H1 (cell line): ENCODE results near the gene CIROP. TPM values are rescaled to one million over a fixed set of nuclear protein-coding genes. Genes with fewer than 3 reads are reported as not detected.

Experiments
- CTCF ChIA-PET: fragments of 300-600 bp; sonication (Branson Sonifier 250); formaldehyde crosslinking; loops from one replicate; lab custom pipeline; 2021; ENCODE audit not compliant: partially characterized antibody; lab: Charles Lee
- POLR2A ChIA-PET: fragments of 300-600 bp; sonication (Branson Sonifier 250); formaldehyde crosslinking; loops from one replicate; lab custom pipeline; 2021; ENCODE audit warnings: inconsistent platforms; ENCODE audit not compliant: partially characterized antibody; lab: Charles Lee
- DNase-seq, 2 experiments: peaks; one replicate each; pipeline versions ENCODE4 v3.0.0 to v3.0.0-alpha.2; 2010 to 2022; ENCODE audit warnings: low spot score in 2 of 2, low read depth in 1 of 2, mixed read lengths in 1 of 2
- FAIRE-seq: peaks from 2 replicates; lab custom pipeline; 2011; peaks lifted over from hg19 to GRCh38; lab: Jason Lieb, UNC
- H2AFZ ChIP-seq: 2 replicates; pipeline ENCODE4 v1.8.1; 2012; ENCODE audit warnings: low read length, inconsistent platforms
- H2AK5ac ChIP-seq: 2 replicates; pipeline ENCODE4 v1.6.1; 2013; ENCODE audit warnings: low read depth, low read length
- H2BK120ac ChIP-seq: replicated peaks from 2 replicates; pipeline ENCODE3; 2013; ENCODE audit warnings: low read depth, low read length, inconsistent platforms
- H2BK12ac ChIP-seq: 2 replicates; pipeline ENCODE4 v1.6.1; 2013; ENCODE audit warnings: low read depth, low read length
- H2BK15ac ChIP-seq: 2 replicates; pipeline ENCODE4 v1.6.1; 2013; ENCODE audit warnings: low read length
- H2BK20ac ChIP-seq: 2 replicates; pipeline ENCODE4 v1.6.1; 2013; ENCODE audit warnings: low read length
- H2BK5ac ChIP-seq: 2 replicates; pipeline ENCODE4 v1.6.1; 2013; ENCODE audit warnings: low read depth, low read length
- H3K14ac ChIP-seq: 2 replicates; pipeline ENCODE4 v1.6.1; 2013; ENCODE audit warnings: inconsistent platforms; ENCODE audit not compliant: insufficient read length
- H3K18ac ChIP-seq: 2 replicates; pipeline ENCODE4 v1.6.1; 2013; ENCODE audit warnings: low read length; ENCODE audit errors: extremely low read depth
- H3K23ac ChIP-seq: 2 replicates; pipeline ENCODE4 v1.6.1; 2013; ENCODE audit warnings: inconsistent platforms; ENCODE audit not compliant: insufficient read length
- H3K23me2 ChIP-seq: 2 replicates; pipeline ENCODE4 v1.6.1; 2013; ENCODE audit warnings: low read depth, low read length
- H3K27ac ChIP-seq: 2 replicates; pipeline ENCODE4 v1.6.1; 2011; ENCODE audit warnings: low read depth, low read length, inconsistent platforms
- H3K27me3 ChIP-seq, 4 experiments: replicated peaks in 1 of 4; 1 replicate in 1 of 4; 2 replicates in 3 of 4; pipeline versions ENCODE4 v1.6.1 to v1.8.1; 2011 to 2013; ENCODE audit warnings: low read length in 3 of 4, mild to moderate bottlenecking in 3 of 4, inconsistent platforms in 2 of 4, mixed read lengths in 2 of 4, moderate library complexity in 1 of 4; ENCODE audit not compliant: control insufficient read depth in 3 of 4, insufficient read depth in 3 of 4; ENCODE audit errors: extremely low read depth in 1 of 4
- H3K36me3 ChIP-seq, 4 experiments: 2 replicates each; pipeline versions ENCODE4 v1.6.1 to v1.8.1; 2011 to 2013; ENCODE audit warnings: mild to moderate bottlenecking in 4 of 4, low read length in 3 of 4, moderate library complexity in 2 of 4, control low read depth in 1 of 4, inconsistent platforms in 1 of 4; ENCODE audit not compliant: insufficient read depth in 4 of 4, control insufficient read depth in 2 of 4
- H3K4ac ChIP-seq: replicated peaks from 2 replicates; pipeline ENCODE3; 2013; ENCODE audit warnings: low read length, low read depth, mixed read lengths, inconsistent platforms; ENCODE audit not compliant: insufficient read length
- H3K4me1 ChIP-seq, 4 experiments: replicated peaks in 1 of 4; 1 replicate in 1 of 4; 2 replicates in 3 of 4; pipeline versions ENCODE4 v1.6.1 to v1.8.1; 2011 to 2013; ENCODE audit warnings: low read length in 3 of 4, inconsistent platforms in 2 of 4, mixed read lengths in 1 of 4; ENCODE audit not compliant: insufficient read depth in 4 of 4, control insufficient read depth in 3 of 4
- H3K4me2 ChIP-seq, 2 experiments: 2 replicates each; pipeline versions ENCODE4 v1.6.1 to v1.8.1; 2011 to 2013; ENCODE audit warnings: low read depth in 2 of 2, low read length in 2 of 2, control low read depth in 1 of 2, inconsistent platforms in 1 of 2, mild to moderate bottlenecking in 1 of 2; ENCODE audit not compliant: insufficient read depth in 1 of 2
- H3K4me3 ChIP-seq, 4 experiments: fragments of 200-600, 300-600 bp in 1 of 4; sonication (generic), shearing (Covaris generic), sonication (Bioruptor Twin) in 1 of 4; 2 replicates each; pipeline versions ENCODE4 v1.5.1 to v1.8.1; 2011 to 2016; ENCODE audit warnings: low read length in 4 of 4, low read depth in 3 of 4, control low read depth in 2 of 4, inconsistent platforms in 2 of 4, mild to moderate bottlenecking in 2 of 4, mixed read lengths in 1 of 4, moderate library complexity in 1 of 4; ENCODE audit not compliant: insufficient read depth in 2 of 4; ENCODE audit errors: extremely low read depth in 1 of 4
- H3K56ac ChIP-seq: replicated peaks from 2 replicates; pipeline ENCODE3; 2013; ENCODE audit warnings: low read depth, mild to moderate bottlenecking, mixed read lengths, low read length, inconsistent platforms; ENCODE audit not compliant: insufficient read length
- H3K79me1 ChIP-seq: 2 replicates; pipeline ENCODE4 v1.6.1; 2013; ENCODE audit warnings: low read depth, low read length, control low read depth
- H3K79me2 ChIP-seq, 2 experiments: 2 replicates each; pipeline versions ENCODE4 v1.6.1 to v1.8.1; 2012 to 2013; ENCODE audit warnings: low read length in 2 of 2, mild to moderate bottlenecking in 2 of 2, inconsistent platforms in 1 of 2; ENCODE audit not compliant: insufficient read depth in 2 of 2, control insufficient read depth in 1 of 2
- H3K9ac ChIP-seq, 4 experiments: replicated peaks in 1 of 4; 1 replicate in 1 of 4; 2 replicates in 3 of 4; pipeline versions ENCODE4 v1.6.1 to v1.8.1; 2011 to 2013; ENCODE audit warnings: low read depth in 3 of 4, low read length in 3 of 4, control low read depth in 2 of 4, mild to moderate bottlenecking in 2 of 4, moderate library complexity in 2 of 4, inconsistent platforms in 1 of 4; ENCODE audit errors: extremely low read depth in 1 of 4
- H3K9me3 ChIP-seq, 2 experiments: 2 replicates each; pipeline versions ENCODE4 v1.6.1 to v1.8.1; 2012 to 2013; ENCODE audit warnings: mild to moderate bottlenecking in 2 of 2, moderate library complexity in 2 of 2, control low read depth in 1 of 2, inconsistent platforms in 1 of 2, low read depth in 1 of 2, low read length in 1 of 2, mixed read lengths in 1 of 2; ENCODE audit not compliant: insufficient read depth in 2 of 2
- H4K20me1 ChIP-seq, 2 experiments: replicated peaks in 1 of 2; 2 replicates each; pipeline versions ENCODE3 to v1.8.1; 2011 to 2013; ENCODE audit warnings: inconsistent platforms in 2 of 2, low read length in 2 of 2, mild to moderate bottlenecking in 1 of 2; ENCODE audit not compliant: insufficient read depth in 2 of 2, control insufficient read depth in 1 of 2
- H4K5ac ChIP-seq: 2 replicates; pipeline ENCODE4 v1.6.1; 2013; ENCODE audit warnings: low read length, low read depth, mixed read lengths, inconsistent platforms; ENCODE audit not compliant: insufficient read length
- H4K8ac ChIP-seq: 2 replicates; pipeline ENCODE4 v1.8.0; 2013; ENCODE audit warnings: mild to moderate bottlenecking, moderate library complexity, low read length, inconsistent platforms; ENCODE audit not compliant: insufficient read depth; ENCODE audit errors: extremely low read depth
- H4K91ac ChIP-seq: replicated peaks from 2 replicates; pipeline ENCODE3; 2013; ENCODE audit warnings: low read length, mixed read lengths, inconsistent platforms; ENCODE audit not compliant: insufficient read length
- ASH2L ChIP-seq: fragments of 200-600, 300-600 bp; sonication (generic); IDR thresholded peaks from one replicate; pipeline ENCODE4 v1.7.1; 2017; ENCODE audit warnings: low read length
- CHD1 ChIP-seq: IDR thresholded peaks from 2 replicates; pipeline ENCODE4 v1.6.1; 2012; ENCODE audit warnings: low read depth, low read length, improper control_type of control experiment
- CREB1 ChIP-seq: IDR thresholded peaks from 2 replicates; pipeline ENCODE4 v1.6.1; 2012; ENCODE audit warnings: inconsistent platforms
- FOSL1 ChIP-seq: IDR thresholded peaks from 2 replicates; pipeline ENCODE4 v1.6.1; 2011; ENCODE audit warnings: mild to moderate bottlenecking, low read depth, low read length, moderate library complexity; ENCODE audit not compliant: insufficient read depth
- JUND ChIP-seq: IDR thresholded peaks from 2 replicates; pipeline ENCODE4 v1.6.1; 2011; ENCODE audit warnings: mild to moderate bottlenecking, improper control_type of control experiment, low read length
- KDM4A ChIP-seq: IDR thresholded peaks from one replicate; pipeline ENCODE4 v1.7.1; 2012; ENCODE audit warnings: low read depth, mild to moderate bottlenecking, moderate library complexity, low read length, inconsistent platforms; ENCODE audit not compliant: severe bottlenecking
- NRF1 ChIP-seq: IDR thresholded peaks from 2 replicates; pipeline ENCODE4 v1.6.1; 2011; ENCODE audit warnings: mild to moderate bottlenecking, low read depth, low read length, improper control_type of control experiment
- RBBP5 ChIP-seq: IDR thresholded peaks from 2 replicates; pipeline ENCODE4 v1.7.1; 2012; ENCODE audit warnings: low read depth, mild to moderate bottlenecking, inconsistent platforms, low read length, moderate library complexity, borderline replicate concordance
- SAP30 ChIP-seq: fragments of 300-600 bp; sonication (generic); IDR thresholded peaks from 2 replicates; pipeline ENCODE4 v1.7.1; 2012; ENCODE audit warnings: low read length, moderate library complexity, mild to moderate bottlenecking, inconsistent platforms; ENCODE audit not compliant: insufficient read depth, insufficient replicate concordance
- TAF1 ChIP-seq: IDR thresholded peaks from 2 replicates; pipeline ENCODE4 v1.6.1; 2011; ENCODE audit warnings: mild to moderate bottlenecking, low read depth, low read length
- WGBS, 2 experiments: shearing (Covaris generic) in 1 of 2; methylation state at CpG; one replicate each; pipeline versions ENCODE4 v1.1.6 to v1.1.7; 2013 to 2015; ENCODE audit warnings: low lambda C conversion rate in 2 of 2, mixed read lengths in 2 of 2, inconsistent platforms in 1 of 2, low coverage in 1 of 2, missing lambda C conversion rate in 1 of 2; ENCODE audit not compliant: insufficient replicate concordance in 2 of 2, insufficient coverage in 1 of 2, insufficient read length in 1 of 2; ENCODE audit errors: extremely low coverage in 1 of 2, missing lambda C conversion rate in 1 of 2; 5-methylcytosine and 5-hydroxymethylcytosine counted together
- polyA plus RNA-seq, 7 experiments: library from polyadenylated mRNA; depleted of rRNA in 3 of 7; stranded (reverse) in 5 of 7; unstranded in 2 of 7; fragments of >200 nt in 5 of 7; fragments of 200-250 nt in 2 of 7; gene quantifications; 1 replicate in 5 of 7; 2 replicates in 1 of 7; 4 replicates in 1 of 7; pipeline versions ENCODE4 v1.2.1 to v1.2.3, GENCODE V29; 2011 to 2013; ENCODE audit warnings: missing spikeins in 2 of 7, mixed read lengths in 2 of 7
- total RNA-seq: library from RNA; stranded (reverse); fragmentation: NEBNext Ultra II Directional; extraction: Animal tissue kit (Norgen Biotek cat#: 25700); gene quantifications from 2 replicates; pipeline ENCODE4 v1.2.1, GENCODE V29; 2021

Gene CIROP
- total and polyA plus RNA-seq, 2 of the 8 experiments (the other 6 are each of a cell fraction or from before 2014, with no cell fraction given): 0.06 TPM; not detected in 1

DNA sequence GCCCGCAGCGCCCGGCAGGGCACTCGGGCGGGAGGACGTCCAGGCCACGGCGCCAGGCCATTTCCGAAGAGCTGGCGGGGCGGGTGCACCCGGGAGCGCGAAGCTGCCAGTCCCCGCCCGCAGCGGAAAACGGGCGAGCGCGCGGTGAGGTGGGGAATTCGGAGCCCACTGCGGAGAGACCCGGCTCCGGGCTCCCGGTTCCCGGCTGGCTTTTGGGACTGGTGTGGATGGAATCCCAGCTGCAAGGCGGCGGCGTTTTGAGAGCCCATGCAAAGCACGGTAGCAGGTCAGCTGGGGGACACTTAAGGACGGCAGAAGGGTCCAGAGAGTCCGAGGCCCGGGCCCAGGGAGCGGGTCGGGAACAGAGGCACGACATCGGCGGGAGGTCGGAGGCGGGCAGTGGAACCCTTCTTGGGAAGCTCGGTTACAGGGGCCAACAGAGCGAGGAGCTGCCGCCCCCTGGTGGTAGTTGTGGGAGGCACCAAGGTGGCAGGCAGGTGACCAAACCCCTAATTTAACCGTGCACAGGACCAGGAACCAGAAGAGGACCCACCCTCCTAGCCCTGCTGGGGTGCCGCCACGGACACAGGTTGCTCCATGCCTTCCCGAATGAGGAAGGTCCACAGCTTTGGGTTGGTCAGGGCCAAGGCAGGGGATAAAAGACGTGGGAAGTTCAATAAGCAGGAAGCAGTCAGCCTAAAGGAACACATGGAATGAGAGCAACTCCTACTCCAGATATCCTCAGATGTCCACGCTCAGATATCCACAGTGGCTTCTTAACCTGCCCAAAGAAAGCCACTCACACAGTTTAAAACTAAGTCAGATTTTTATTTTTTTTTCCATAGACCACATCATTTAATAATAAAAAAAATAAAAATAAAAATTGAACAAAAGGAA lies 46.8 kb downstream of the CIROP start:
- Histone ChIP-seq H2AK5ac (no peak overlapping the region), H2BK15ac (no peak overlapping the region), H3K4ac (no peak overlapping the region), H3K18ac (peak overlapping the region; percentile 90), H4K91ac (peak overlapping the region; percentile 51), H2BK120ac (no peak overlapping the region), H3K9me3 (no peaks in the 10 kb centered on the region), H2BK12ac (no peak overlapping the region), H3K27ac (peak overlapping the region; percentile 64; the same call in 1 of the 2 replicates), H2AFZ (no peak overlapping the region), H3K79me2 (no peaks in the 10 kb centered on the region), H3K56ac (peak overlapping the region; percentile 60), H4K8ac (peak overlapping the region; percentile 72), H3K4me2 (peak overlapping the region; percentile 89 to 91), H2BK5ac (no peak overlapping the region; the same call in 1 of the 2 replicates), H3K79me1 (no peaks in the 10 kb centered on the region; the same call in 1 of the 2 replicates), H3K23me2 (peaks cover 12% of the 10 kb centered on the region), H3K9ac (peak overlapping the region in 3 of 4 experiments; percentile 52 to 62 (median 58); a peak in 5 of 7 replicates), H3K4me3 (peak overlapping the region; percentile 34 to 82 (median 65)), H3K36me3 (peaks cover 20 to 40% (median 32%) of the 10 kb centered on the region in 4 experiments), H3K23ac (no peak overlapping the region), H3K4me1 (peaks cover 0 to 15% (median 4%) of the 10 kb centered on the region in 4 experiments; a peak in 4 of 7 replicates), H3K27me3 (no peaks in the 10 kb centered on the region; a peak in 1 of 7 replicates), H2BK20ac (0 out of 2 replicates have a peak overlapping the region, but pooled peaks have one; percentile 13), H4K5ac (peak overlapping the region; percentile 47), H4K20me1 (peaks cover 4 to 8% of the 10 kb centered on the region in 2 experiments), H3K14ac (no peak overlapping the region)
- CTCF ChIA-PET: interaction anchor here (0.6 to 29.2 kb wide), 40 partner anchors 9 to 295 kb away, joined by 3 to 785 read pairs (median 4); partner anchors contain the start of genes ACIN1, AJUBA, CEBPE and HAUS4
- WGBS, 2 experiments: 4% methylated on average over 45 of the region's 51 CpGs; no CpG with 5 or more reads in 1 of the 2 experiments
- DNase-seq (peak; percentile 86 to 98), FAIRE-seq (no peak)
- POLR2A ChIA-PET: interaction anchor here (0.6 to 6.2 kb wide), 35 partner anchors 9 to 368 kb away, joined by 3 to 65 read pairs (median 5); partner anchors contain the start of genes ACIN1, AJUBA, C14orf119 and HAUS4
- TF ChIP-seq RBBP5: 0 out of 2 replicates have a peak, but pooled peaks have one; percentile 57
- TF ChIP-seq TAF1: 0 out of 2 replicates have a peak, but pooled peaks have one; percentile 43
- TF ChIP-seq ASH2L: peak; percentile 38
- peak; percentile 43 for TF ChIP-seq KDM4A
- peak; percentile 60 for TF ChIP-seq SAP30
- TF ChIP-seq FOSL1: no peak
- no peak for TF ChIP-seq NRF1
- no peak for TF ChIP-seq CHD1
- TF ChIP-seq JUND: 0 out of 2 replicates have a peak, but pooled peaks have one; percentile 14
- TF ChIP-seq CREB1: 0 out of 2 replicates have a peak, but pooled peaks have one; percentile 6
